Small intestine (tissue), 7 donors: ENCODE results near the gene DRGX. TPM values are rescaled to one million over a fixed set of nuclear protein-coding genes. Genes with fewer than 3 reads are reported as not detected.

Experiments
- DNase-seq, 2 donors: peaks; one replicate each; pipeline versions ENCODE4 v3.0.0 to v3.0.0-alpha.2; 2013
- FAIRE-seq: peaks from 2 replicates; lab custom pipeline; 2012; peaks lifted over from hg19 to GRCh38; lab: Jason Lieb, UNC
- H3K27ac ChIP-seq, 3 donors: one replicate each; pipeline ENCODE4 v1.5.1; 2013; ENCODE audit warnings: low read length in 2 of 3, mild to moderate bottlenecking in 2 of 3, control low read depth in 1 of 3, inconsistent platforms in 1 of 3, low read depth in 1 of 3, moderate library complexity in 1 of 3
- H3K27me3 ChIP-seq, 3 donors: one replicate each; pipeline ENCODE4 v1.6.1; 2013; ENCODE audit warnings: low read length in 3 of 3, inconsistent platforms in 1 of 3; ENCODE audit not compliant: control insufficient read depth in 3 of 3, insufficient read depth in 3 of 3
- H3K36me3 ChIP-seq, 3 donors: one replicate each; pipeline ENCODE4 v1.6.1; 2013; ENCODE audit warnings: low read length in 3 of 3, inconsistent platforms in 1 of 3, low read depth in 1 of 3, mild to moderate bottlenecking in 1 of 3, moderate library complexity in 1 of 3; ENCODE audit not compliant: control insufficient read depth in 3 of 3, insufficient read depth in 2 of 3
- H3K4me1 ChIP-seq, 3 donors: one replicate each; pipeline ENCODE4 v1.6.1; 2013; ENCODE audit warnings: low read length in 2 of 3, inconsistent platforms in 1 of 3, low read depth in 1 of 3, mild to moderate bottlenecking in 1 of 3, moderate library complexity in 1 of 3; ENCODE audit not compliant: control insufficient read depth in 3 of 3, insufficient read depth in 2 of 3
- H3K4me3 ChIP-seq, 3 donors: one replicate each; pipeline ENCODE4 v1.5.1; 2013; ENCODE audit warnings: low read length in 3 of 3, control low read depth in 1 of 3, inconsistent platforms in 1 of 3, low read depth in 1 of 3, mild to moderate bottlenecking in 1 of 3, moderate library complexity in 1 of 3
- H3K9me3 ChIP-seq, 2 donors: one replicate each; pipeline ENCODE4 v1.6.1; 2013; ENCODE audit warnings: low read depth in 1 of 2, low read length in 1 of 2; ENCODE audit not compliant: control insufficient read depth in 2 of 2, insufficient read depth in 1 of 2
- WGBS, 3 donors: extraction: QIAGEN DNeasy Blood & Tissue Kit; methylation state at CpG; one replicate each; pipeline ENCODE4 v1.1.7; 2013; 5-methylcytosine and 5-hydroxymethylcytosine counted together
- polyA plus RNA-seq, 4 donors: library from polyadenylated mRNA; stranded (reverse) in 3 of 4; unstranded in 1 of 4; fragments of 200-250 nt in 3 of 4; fragments of 120-200 nt in 1 of 4; gene quantifications; one replicate each; pipeline versions ENCODE4 v1.2.1 to v1.2.3, GENCODE V29; 2013
- donor health status: healthy with polysubstance abuse.
- donor health status: control.
- donor health status: control.
- donor health status: Bipolar disorder and iron deficiency.
- donor health status: healthy.

DRGX gene
- polyA plus RNA-seq, 4 donors, result not detected

- FAIRE-seq, result no peak
- no peak for DNase-seq
- WGBS, 3 donors, result 71 to 79% (median 74%) methylated on average over 9 of the region's 9 CpGs
- Histone ChIP-seq H3K9me3 (no peaks in the 10 kb centered on the region), H3K27me3 (no peaks in the 10 kb centered on the region), H3K4me3 (no peak overlapping the region), H3K27ac (no peak overlapping the region), H3K36me3 (no peaks in the 10 kb centered on the region), H3K4me1 (no peaks in the 10 kb centered on the region)
These were observed 67.3 kb downstream of the DRGX start for GRCh38 chr10:49328401-49329145.

- 63 to 81% (median 63%) methylated on average over 8 of the region's 8 CpGs for WGBS, 3 donors
- Histone ChIP-seq H3K4me3 (no peak overlapping the region), H3K36me3 (no peaks in the 10 kb centered on the region), H3K4me1 (no peaks in the 10 kb centered on the region), H3K27ac (no peak overlapping the region), H3K9me3 (no peaks in the 10 kb centered on the region), H3K27me3 (peaks cover 0 to 4% (median 0%) of the 10 kb centered on the region in 3 donors)
- DNase-seq (no peak), FAIRE-seq (no peak)
These were observed 68.7 kb downstream of the DRGX start for GRCh38 chr10:49327036-49327813.

- Histone ChIP-seq H3K9me3 (no peaks in the 10 kb centered on the region), H3K36me3 (no peaks in the 10 kb centered on the region), H3K4me3 (no peak overlapping the region), H3K4me1 (no peaks in the 10 kb centered on the region), H3K27me3 (peaks cover 0 to 4% (median 0%) of the 10 kb centered on the region in 3 donors), H3K27ac (no peak overlapping the region)
- no peak for DNase-seq
- FAIRE-seq, result no peak
- 88 to 94% (median 91%) methylated on average over 42 to 48 of the region's 48 CpGs for WGBS, 3 donors
These were observed 69.7 kb downstream of the DRGX start for GRCh38 chr10:49325916-49326783.

GRCh38 chr10:49325131-49325915, 70.6 kb downstream of the DRGX start:
- Histone ChIP-seq H3K36me3 (no peaks in the 10 kb centered on the region), H3K27ac (no peak overlapping the region), H3K4me3 (no peak overlapping the region), H3K9me3 (no peaks in the 10 kb centered on the region), H3K4me1 (no peaks in the 10 kb centered on the region), H3K27me3 (peaks cover 0 to 4% (median 0%) of the 10 kb centered on the region in 3 donors)
- FAIRE-seq, result no peak
- WGBS, 3 donors, result 79 to 87% (median 80%) methylated on average over 17 to 20 of the region's 20 CpGs
- no peak for DNase-seq

- H3K27ac ChIP-seq, result no peak overlapping the region
- no peaks in the 10 kb centered on the region for H3K9me3 ChIP-seq
- WGBS, 3 donors, result 50 to 68% (median 64%) methylated on average over 4 of the region's 4 CpGs
- H3K4me3 ChIP-seq, result no peak overlapping the region
- no peaks in the 10 kb centered on the region for H3K4me1 ChIP-seq
- no peaks in the 10 kb centered on the region for H3K36me3 ChIP-seq
- DNase-seq, result no peak
- FAIRE-seq, result no peak
- peaks cover 0 to 4% (median 0%) of the 10 kb centered on the region in 3 donors for H3K27me3 ChIP-seq
These were observed 71.2 kb downstream of the DRGX start for GRCh38 chr10:49324711-49325110.

- Histone ChIP-seq H3K4me1 (no peaks in the 10 kb centered on the region), H3K36me3 (no peaks in the 10 kb centered on the region), H3K4me3 (no peak overlapping the region), H3K27ac (no peak overlapping the region), H3K27me3 (peaks cover 0 to 4% (median 0%) of the 10 kb centered on the region in 3 donors), H3K9me3 (no peaks in the 10 kb centered on the region)
- DNase-seq (no peak), FAIRE-seq (no peak)
- whole genome bisulfite sequencing, 3 donors, result 74 to 88% (median 77%) methylated on average over 9 of the region's 9 CpGs
These were observed 72.0 kb downstream of the DRGX start for GRCh38 chr10:49323896-49324270.

- H3K27me3 ChIP-seq, result peaks cover 0 to 4% (median 0%) of the 10 kb centered on the region in 3 donors
- H3K36me3 ChIP-seq, result no peaks in the 10 kb centered on the region
- H3K27ac ChIP-seq, result no peak overlapping the region
- no peak overlapping the region for H3K4me3 ChIP-seq
- no peak for DNase-seq
- no peak for FAIRE-seq
- WGBS, 3 donors, result 50 to 53% (median 50%) methylated on average over 7 of the region's 7 CpGs
- H3K4me1 ChIP-seq, result no peaks in the 10 kb centered on the region
- no peaks in the 10 kb centered on the region for H3K9me3 ChIP-seq
These were observed 72.6 kb downstream of the DRGX start for GRCh38 chr10:49323171-49323895.
